IMR-90 (cell line): ENCODE results near the gene CDH23. TPM values are rescaled to one million over a fixed set of nuclear protein-coding genes. Genes with fewer than 3 reads are reported as not detected.

Experiments
- ATAC-seq: fragments of 200-7000 bp; cut with Tn5 transposase; 2 replicates; pipeline ENCODE4 v1.9.1; 2020; ENCODE audit warnings: low read depth, mild to moderate bottlenecking, moderate library complexity
- BruUV-seq: library from RNA; stranded (reverse); fragments of 400-500 nt; replicated peaks from 2 replicates; lab custom pipeline; 2021; lab: Mats Ljungman, UMichigan
- CTCF ChIA-PET: fragments of 300-600 bp; formaldehyde crosslinking; extraction: SDS; loops from one replicate; lab custom pipeline; 2021; ENCODE audit warnings: antibody characterized with exemption; lab: Yijun Ruan, JAX
- POLR2A ChIA-PET: fragments of 300-600 bp; sonication (Branson Sonifier 250); formaldehyde crosslinking; loops from one replicate; lab custom pipeline; 2022; ENCODE audit warnings: antibody characterized with exemption; ENCODE audit not compliant: unreplicated experiment; lab: Charles Lee
- DNase-seq: peaks from one replicate; pipeline ENCODE4 v3.0.0; 2013
- H2AFZ ChIP-seq: replicated peaks from 2 replicates; pipeline ENCODE3; 2013; ENCODE audit warnings: low read length, mild to moderate bottlenecking; ENCODE audit not compliant: poor library complexity
- H2AK5ac ChIP-seq: 2 replicates; pipeline ENCODE4 v1.6.1; 2013; ENCODE audit warnings: low read depth, low read length, inconsistent platforms
- H2AK9ac ChIP-seq: replicated peaks from 2 replicates; pipeline ENCODE3; 2013; ENCODE audit warnings: mild to moderate bottlenecking, low read depth, low read length, moderate library complexity; ENCODE audit not compliant: poor library complexity
- H2BK120ac ChIP-seq: 2 replicates; pipeline ENCODE4 v1.6.1; 2013; ENCODE audit warnings: low read depth, low read length, inconsistent platforms
- H2BK15ac ChIP-seq: 3 replicates; pipeline ENCODE4 v1.6.1; 2013; ENCODE audit warnings: low read depth, low read length, inconsistent platforms
- H2BK20ac ChIP-seq: 2 replicates; pipeline ENCODE4 v1.6.1; 2013; ENCODE audit warnings: low read depth, mild to moderate bottlenecking, inconsistent platforms, low read length, moderate library complexity
- H2BK5ac ChIP-seq: 2 replicates; pipeline ENCODE4 v1.6.1; 2013; ENCODE audit warnings: mild to moderate bottlenecking, low read depth, low read length, inconsistent platforms; ENCODE audit not compliant: poor library complexity, severe bottlenecking
- H3K14ac ChIP-seq: replicated peaks from 2 replicates; pipeline ENCODE4 v1.6.1; 2013; ENCODE audit warnings: low read depth, low read length, inconsistent platforms
- H3K18ac ChIP-seq: 2 replicates; pipeline ENCODE4 v1.6.1; 2013; ENCODE audit warnings: low read depth, low read length, control low read depth
- H3K23ac ChIP-seq: 2 replicates; pipeline ENCODE4 v1.6.1; 2013; ENCODE audit warnings: low read depth, low read length, inconsistent platforms
- H3K27ac ChIP-seq: 2 replicates; pipeline ENCODE4 v1.5.1; 2013; ENCODE audit warnings: mild to moderate bottlenecking, control low read depth, low read length; ENCODE audit not compliant: insufficient read depth
- H3K27me3 ChIP-seq: 2 replicates; pipeline ENCODE4 v1.6.1; 2013; ENCODE audit warnings: low read length; ENCODE audit not compliant: control insufficient read depth, insufficient read depth
- H3K36me3 ChIP-seq: 2 replicates; pipeline ENCODE4 v1.6.1; 2013; ENCODE audit warnings: low read length, mixed read lengths; ENCODE audit not compliant: control insufficient read depth, insufficient read depth
- H3K4ac ChIP-seq: 2 replicates; pipeline ENCODE4 v1.6.1; 2013; ENCODE audit warnings: low read depth, low read length, inconsistent platforms
- H3K4me1 ChIP-seq: 2 replicates; pipeline ENCODE4 v1.6.1; 2013; ENCODE audit warnings: low read length, mixed read lengths; ENCODE audit not compliant: control insufficient read depth, insufficient read depth
- H3K4me2 ChIP-seq: 2 replicates; pipeline ENCODE4 v1.6.1; 2013; ENCODE audit warnings: low read depth, mild to moderate bottlenecking, control low read depth, low read length, moderate library complexity
- H3K4me3 ChIP-seq: 2 replicates; pipeline ENCODE4 v1.5.1; 2013; ENCODE audit warnings: low read depth, mild to moderate bottlenecking, control low read depth, low read length, moderate library complexity; ENCODE audit not compliant: insufficient read depth
- H3K56ac ChIP-seq: 2 replicates; pipeline ENCODE4 v1.6.1; 2013; ENCODE audit warnings: low read length, inconsistent platforms; ENCODE audit not compliant: insufficient read depth; ENCODE audit errors: extremely low read depth
- H3K79me1 ChIP-seq, 2 experiments: 2 replicates each; pipeline ENCODE4 v1.6.1; 2013; ENCODE audit warnings: low read length in 2 of 2, inconsistent platforms in 1 of 2, low read depth in 1 of 2
- H3K9ac ChIP-seq: 2 replicates; pipeline ENCODE4 v1.6.1; 2013; ENCODE audit warnings: low read depth, low read length, control low read depth
- H3K9me1 ChIP-seq: 2 replicates; pipeline ENCODE4 v1.6.1; 2013; ENCODE audit warnings: low read length, inconsistent platforms; ENCODE audit not compliant: insufficient read depth
- H3K9me3 ChIP-seq: 2 replicates; pipeline ENCODE4 v1.6.1; 2013; ENCODE audit warnings: low read length; ENCODE audit not compliant: control insufficient read depth, insufficient read depth
- H4K20me1 ChIP-seq: 2 replicates; pipeline ENCODE4 v1.6.1; 2013; ENCODE audit warnings: low read length, inconsistent platforms; ENCODE audit not compliant: insufficient read depth
- H4K5ac ChIP-seq: 2 replicates; pipeline ENCODE4 v1.6.1; 2013; ENCODE audit warnings: mild to moderate bottlenecking, low read depth, low read length, control low read depth
- H4K8ac ChIP-seq, 2 experiments: 2 replicates each; pipeline ENCODE4 v1.6.1; 2013; ENCODE audit warnings: low read depth in 2 of 2, low read length in 2 of 2, control low read depth in 1 of 2, inconsistent platforms in 1 of 2
- H4K91ac ChIP-seq: 2 replicates; pipeline ENCODE4 v1.6.1; 2013; ENCODE audit warnings: low read depth, low read length, inconsistent platforms; ENCODE audit not compliant: insufficient read depth
- BHLHE40 ChIP-seq: fragments of 150-350 bp; IDR thresholded peaks from 2 replicates; pipeline ENCODE4 v1.6.1; 2016; ENCODE audit warnings: mild to moderate bottlenecking, low read depth, low read length
- CEBPB ChIP-seq: IDR thresholded peaks from 2 replicates; pipeline ENCODE4 v1.6.1; 2012; ENCODE audit warnings: low read depth, low read length, improper control_type of control experiment
- CHD1 ChIP-seq: IDR thresholded peaks from 2 replicates; pipeline ENCODE4 v1.6.1; 2012; ENCODE audit warnings: low read depth, low read length, improper control_type of control experiment
- CTCF ChIP-seq: conservative IDR thresholded peaks from 2 replicates; pipeline ENCODE4 v1.5.1; 2012; ENCODE audit warnings: mild to moderate bottlenecking, low read depth, low read length, improper control_type of control experiment
- ELK1 ChIP-seq: fragments of 150-350 bp; IDR thresholded peaks from 2 replicates; pipeline ENCODE4 v1.6.1; 2016; ENCODE audit warnings: low read depth, mild to moderate bottlenecking, low read length, moderate library complexity, borderline replicate concordance
- FOS ChIP-seq: fragments of 150-350 bp; IDR thresholded peaks from 2 replicates; pipeline ENCODE4 v1.6.1; 2016; ENCODE audit warnings: low read depth, low read length
- MAFK ChIP-seq: IDR thresholded peaks from 2 replicates; pipeline ENCODE4 v1.6.1; 2012; ENCODE audit warnings: low read depth, low read length, improper control_type of control experiment
- MAZ ChIP-seq: IDR thresholded peaks from 2 replicates; pipeline ENCODE4 v1.6.1; 2012; ENCODE audit warnings: low read depth, mild to moderate bottlenecking, low read length, improper control_type of control experiment, moderate library complexity, borderline replicate concordance
- MXI1 ChIP-seq: IDR thresholded peaks from 2 replicates; pipeline ENCODE4 v1.6.1; 2012; ENCODE audit warnings: low read depth, mild to moderate bottlenecking, low read length, moderate library complexity, borderline replicate concordance
- NFE2L2 ChIP-seq: fragments of 150-350 bp; IDR thresholded peaks from 2 replicates; pipeline ENCODE4 v1.6.1; 2016; ENCODE audit warnings: low read depth, mild to moderate bottlenecking, low read length
- POLR2A ChIP-seq: IDR thresholded peaks from 2 replicates; pipeline ENCODE4 v1.6.1; 2012; ENCODE audit warnings: mild to moderate bottlenecking, low read depth, low read length
- RCOR1 ChIP-seq: IDR thresholded peaks from 2 replicates; pipeline ENCODE4 v1.6.1; 2012; ENCODE audit warnings: mild to moderate bottlenecking, low read length, improper control_type of control experiment; ENCODE audit not compliant: insufficient replicate concordance
- RFX5 ChIP-seq: IDR thresholded peaks from 2 replicates; pipeline ENCODE4 v1.8.0; 2012; ENCODE audit warnings: low read depth, mild to moderate bottlenecking, low read length, moderate library complexity
- SMC3 ChIP-seq: fragments of 150-350 bp; IDR thresholded peaks from 2 replicates; pipeline ENCODE4 v1.6.1; 2016; ENCODE audit warnings: low read depth, mild to moderate bottlenecking, antibody characterized with exemption, low read length, moderate library complexity
- WGBS, 2 experiments: methylation state at CpG; one replicate each; pipeline versions ENCODE4 v1.1.5 to v1.1.7; 2013; ENCODE audit warnings: missing lambda C conversion rate in 2 of 2; ENCODE audit not compliant: insufficient read length in 1 of 2; ENCODE audit errors: extremely low coverage in 2 of 2; 5-methylcytosine and 5-hydroxymethylcytosine counted together
- dilution Hi-C: fragments of 300-500 bp; cut with HindIII; formaldehyde crosslinking; loops from one replicate; pipeline ENCODE4 v1.14.3; 2018; ENCODE audit warnings: low sequenced_read_pairs; ENCODE audit not compliant: unreplicated experiment
- in situ Hi-C: fragments of 300-500 bp; cut with MboI; formaldehyde crosslinking; loops from 3 replicates; pipeline ENCODE4 v1.14.3; 2019; ENCODE audit warnings: low sequenced_read_pairs, inconsistent platforms, mixed read lengths
- intact Hi-C: fragments of 100-400 bp; cut with micrococcal nuclease; formaldehyde crosslinking; loops from 2 replicates; pipeline ENCODE4 v1.10.0; 2022
- polyA plus RNA-seq, 3 experiments: library from polyadenylated mRNA; depleted of rRNA; stranded (reverse); fragments of >200 nt; gene quantifications; 2 replicates each; pipeline ENCODE4 v1.2.3, GENCODE V29; 2012; ENCODE audit warnings: low replicate concordance in 1 of 3
- total RNA-seq: library from RNA; depleted of rRNA; stranded (reverse); fragments of >200 nt; gene quantifications from 2 replicates; pipeline ENCODE4 v1.2.3, GENCODE V29; 2012
- TF ChIP-seq, protein P1 (sequence below): fragments of 150-350 bp; IDR thresholded peaks from 2 replicates; pipeline ENCODE4 v1.6.1; 2017; ENCODE audit warnings: mild to moderate bottlenecking, antibody characterized with exemption, low read length, low read depth

The CDH23 gene
- total and polyA plus RNA-seq, 2 of the 4 experiments (the other 2 are of a cell fraction), result under 0.01 to 0.03 TPM

- Histone ChIP-seq H4K91ac (no peak overlapping the region), H2BK20ac (no peak overlapping the region), H3K14ac (no peak overlapping the region), H4K8ac (no peak overlapping the region), H2AK5ac (no peak overlapping the region), H3K79me1 (no peaks in the 10 kb centered on the region), H3K56ac (no peak overlapping the region), H3K18ac (no peak overlapping the region), H2BK5ac (no peak overlapping the region), H4K20me1 (no peaks in the 10 kb centered on the region), H2BK15ac (no peak overlapping the region), H3K36me3 (peaks cover 8% of the 10 kb centered on the region; the same call in 1 of the 2 replicates), H3K9ac (no peak overlapping the region), H3K9me1 (0 out of 2 replicates have a peak, but pooled peaks cover 5% of the 10 kb centered on the region), H2AK9ac (no peak overlapping the region), H3K4me2 (no peak overlapping the region), H4K5ac (no peak overlapping the region), H3K27ac (no peak overlapping the region), H3K4me3 (no peak overlapping the region), H3K27me3 (peaks cover 4% of the 10 kb centered on the region), H3K4me1 (peaks cover 1% of the 10 kb centered on the region; the same call in 1 of the 2 replicates), H2AFZ (no peak overlapping the region), H3K9me3 (no peaks in the 10 kb centered on the region), H3K4ac (no peak overlapping the region), H3K23ac (no peak overlapping the region), H2BK120ac (no peak overlapping the region)
- dilution Hi-C loops (no loop called here), intact Hi-C loops (no loop called here), in situ Hi-C loops (no loop called here)
- WGBS, 2 experiments, result 100% methylated on average over 1 of the region's 4 CpGs; no CpG with 5 or more reads in 1 of the 2 experiments
- no TSS peak for BruUV-seq
- ATAC-seq (no peak), DNase-seq (no peak)
- TF ChIP-seq MAZ, result no peak
- TF ChIP-seq NFE2L2, result no peak
- no peak for TF ChIP-seq RCOR1
- TF ChIP-seq CTCF, result no peak
- TF ChIP-seq BHLHE40, result no peak
- TF ChIP-seq CHD1, result no peak
- TF ChIP-seq MAFK, result no peak
- no peak for TF ChIP-seq SMC3
- no peak for TF ChIP-seq POLR2A
- no peak for TF ChIP-seq RFX5
- TF ChIP-seq MXI1, result no peak
- TF ChIP-seq, protein P1, sequence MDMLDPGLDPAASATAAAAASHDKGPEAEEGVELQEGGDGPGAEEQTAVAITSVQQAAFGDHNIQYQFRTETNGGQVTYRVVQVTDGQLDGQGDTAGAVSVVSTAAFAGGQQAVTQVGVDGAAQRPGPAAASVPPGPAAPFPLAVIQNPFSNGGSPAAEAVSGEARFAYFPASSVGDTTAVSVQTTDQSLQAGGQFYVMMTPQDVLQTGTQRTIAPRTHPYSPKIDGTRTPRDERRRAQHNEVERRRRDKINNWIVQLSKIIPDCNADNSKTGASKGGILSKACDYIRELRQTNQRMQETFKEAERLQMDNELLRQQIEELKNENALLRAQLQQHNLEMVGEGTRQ, result no peak
- TF ChIP-seq FOS, result no peak
- no peak for TF ChIP-seq CEBPB
- no peak for TF ChIP-seq ELK1
- CTCF ChIA-PET, result no interaction called here
- POLR2A ChIA-PET, result no interaction called here
Measured at GRCh38 chr10:71749396-71749795, 352.7 kb downstream of the CDH23 start.
